ENCODE results near the gene WNT3A.

The WNT3A gene

DNA sequence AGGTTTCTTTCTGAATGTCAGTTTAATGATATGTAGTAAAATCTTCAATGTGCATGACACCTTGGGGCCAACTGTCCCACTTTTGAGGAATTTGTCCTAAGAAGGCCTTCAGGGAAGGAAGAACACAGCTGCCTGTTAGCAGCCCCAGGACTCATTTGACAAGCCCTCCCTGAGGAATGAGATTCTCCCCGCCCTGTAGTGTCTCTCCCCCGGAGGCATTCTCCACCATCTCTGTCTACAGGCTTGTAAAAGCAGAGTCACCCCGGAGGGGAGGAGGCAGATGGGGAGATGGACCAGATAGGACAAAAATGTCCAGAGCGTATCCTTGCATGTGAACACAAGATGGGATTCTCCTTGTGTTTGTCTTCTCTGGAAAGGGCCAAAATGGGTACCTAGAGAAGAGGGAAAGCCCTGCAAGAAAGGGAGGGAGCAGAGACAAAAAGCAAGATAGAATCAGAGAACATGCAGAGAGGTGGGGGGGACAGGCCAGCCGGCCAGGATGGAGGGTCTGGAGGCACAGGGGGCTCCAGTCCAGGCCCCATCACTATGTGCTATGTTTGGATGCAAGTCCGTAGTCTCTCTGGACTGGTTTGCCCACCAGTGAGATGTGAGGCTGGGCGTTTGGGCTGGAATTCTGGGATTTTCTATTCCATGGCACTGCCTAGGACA lies 12.0 kb upstream of the WNT3A start:
- peaks cover 16% of the 10 kb centered on the region for H3K27me3 Mint-ChIP-seq
- H3K27ac Mint-ChIP-seq: no peak overlapping the region
- peaks cover 1% of the 10 kb centered on the region for H3K36me3 Mint-ChIP-seq
- peaks cover 5% of the 10 kb centered on the region for H3K9me3 Mint-ChIP-seq
- H3K4me3 Mint-ChIP-seq: no peak overlapping the region
- no peaks in the 10 kb centered on the region for H3K4me1 Mint-ChIP-seq

DNA sequence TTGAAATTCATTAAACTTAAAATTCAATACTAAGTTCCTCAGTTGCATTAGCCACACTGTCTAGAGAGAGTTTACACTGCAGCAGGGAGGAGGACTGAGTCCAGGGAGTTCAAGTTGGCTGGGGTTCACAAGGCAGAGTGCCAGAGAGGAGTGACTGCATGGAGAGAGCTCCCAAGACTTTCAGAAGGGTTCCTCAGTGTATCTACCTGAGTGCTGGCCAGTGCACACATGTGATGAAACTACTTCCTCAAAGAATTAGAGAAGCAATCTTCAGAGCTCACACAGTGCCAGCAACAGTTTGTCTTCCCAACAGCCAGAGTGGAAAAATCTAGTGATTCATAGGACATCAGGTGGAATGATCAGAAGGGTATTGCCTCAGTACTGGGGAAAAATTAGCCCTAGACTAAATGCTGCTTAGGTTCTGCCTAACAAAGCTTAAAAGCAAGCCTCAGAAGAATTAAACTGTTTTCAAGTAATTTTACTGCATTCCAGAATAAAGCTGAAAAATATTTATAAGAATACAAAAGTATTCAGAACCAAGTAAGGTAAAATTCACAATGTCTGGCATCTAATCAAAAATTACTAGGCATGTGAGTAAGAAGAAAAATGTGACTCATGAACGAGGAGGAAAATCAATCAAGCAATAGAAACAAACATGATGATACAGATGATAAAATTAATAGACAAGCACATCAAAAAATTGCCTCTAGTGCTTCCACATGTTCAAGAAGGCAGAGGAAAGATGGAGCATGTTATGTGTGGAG lies 10.4 kb upstream of the WNT3A start:
- peaks cover 1% of the 10 kb centered on the region for H3K36me3 Mint-ChIP-seq
- H3K4me1 Mint-ChIP-seq: no peaks in the 10 kb centered on the region
- no peak overlapping the region for H3K27ac Mint-ChIP-seq
- no peak overlapping the region for H3K4me3 Mint-ChIP-seq
- peaks cover 5% of the 10 kb centered on the region for H3K9me3 Mint-ChIP-seq
- peaks cover 11% of the 10 kb centered on the region for H3K27me3 Mint-ChIP-seq

DNA sequence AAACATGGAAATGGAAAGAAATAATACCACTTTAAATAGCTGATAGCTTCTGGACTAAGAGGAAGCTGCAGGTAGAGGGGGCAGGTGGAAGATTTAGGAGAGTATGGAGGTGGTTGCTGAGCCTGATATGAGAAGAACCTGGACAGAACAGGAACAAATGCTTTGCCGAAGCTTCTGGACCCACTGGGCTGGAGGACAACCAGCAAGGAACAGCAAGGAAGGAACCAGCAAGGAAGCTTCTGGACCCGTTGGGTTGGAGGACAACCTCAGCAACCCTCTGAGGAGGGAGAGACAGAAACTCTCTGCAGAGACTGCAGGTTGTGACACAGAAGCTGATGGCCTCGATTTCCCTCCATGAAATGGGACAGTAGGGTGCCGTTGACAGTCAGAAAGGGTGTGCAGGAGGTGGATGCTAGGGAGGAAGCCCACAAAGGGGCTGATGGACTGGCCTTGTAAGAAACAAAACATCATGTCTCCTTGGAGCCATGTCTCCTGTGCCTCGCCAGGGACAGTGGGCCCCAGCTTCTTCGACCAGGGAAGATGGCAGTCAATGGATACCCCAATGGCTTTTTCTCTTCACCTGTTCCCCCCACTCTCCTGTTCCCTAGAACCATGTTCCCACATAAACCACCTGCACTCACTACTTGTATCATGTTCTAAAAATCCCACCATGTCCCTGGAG lies 8.3 kb upstream of the WNT3A start:
- H3K4me1 Mint-ChIP-seq: no peaks in the 10 kb centered on the region
- peaks cover 1% of the 10 kb centered on the region for H3K36me3 Mint-ChIP-seq
- no peak overlapping the region for H3K4me3 Mint-ChIP-seq
- H3K9me3 Mint-ChIP-seq: peaks cover 5% of the 10 kb centered on the region
- no peak overlapping the region for H3K27ac Mint-ChIP-seq
- peaks cover 14% of the 10 kb centered on the region for H3K27me3 Mint-ChIP-seq

DNA sequence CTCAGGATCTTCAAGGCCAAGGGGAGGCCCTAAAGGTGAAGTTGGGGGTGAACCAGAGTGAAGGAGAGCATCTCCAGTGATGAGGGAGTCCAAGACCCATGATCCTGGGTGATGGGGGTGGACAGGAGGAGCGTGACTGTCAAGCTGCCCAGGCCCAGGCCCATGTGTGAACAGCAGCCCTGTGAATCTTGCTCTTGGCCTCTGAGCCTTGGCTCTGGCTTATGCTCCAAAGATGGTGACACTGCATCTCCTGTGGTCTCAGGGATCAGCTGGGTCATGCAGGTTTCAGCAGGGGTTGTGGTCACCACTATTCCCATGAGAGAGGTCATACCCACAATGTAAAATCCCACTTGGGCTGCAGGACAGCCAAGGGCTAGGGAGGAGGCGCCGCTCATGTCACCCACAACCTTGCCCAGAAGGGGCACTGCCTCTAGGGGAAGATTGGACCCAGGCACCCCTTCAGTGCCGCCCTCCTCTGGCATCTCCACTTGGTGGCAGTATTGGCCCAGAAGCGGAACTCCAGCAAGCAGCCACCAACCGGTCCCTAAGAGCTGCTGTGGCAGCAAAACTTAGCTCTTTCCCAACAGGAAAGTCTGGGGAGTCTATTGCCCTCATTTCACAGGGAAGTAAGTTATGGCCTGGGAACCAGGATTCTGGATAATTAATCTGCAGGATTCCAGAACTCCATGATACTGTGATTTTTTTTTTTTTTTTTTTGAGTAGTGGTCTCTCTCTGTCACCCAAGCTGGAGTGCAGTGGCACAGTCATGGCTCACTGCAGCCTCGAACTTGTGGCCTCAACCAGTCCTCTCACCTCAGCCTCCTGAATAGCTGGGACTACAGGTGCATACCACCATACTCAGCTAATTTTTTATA lies 7.5 kb upstream of the WNT3A start:
- no peaks in the 10 kb centered on the region for H3K36me3 Mint-ChIP-seq
- peaks cover 14% of the 10 kb centered on the region for H3K27me3 Mint-ChIP-seq
- no peak overlapping the region for H3K4me3 Mint-ChIP-seq
- peaks cover 5% of the 10 kb centered on the region for H3K9me3 Mint-ChIP-seq
- no peaks in the 10 kb centered on the region for H3K4me1 Mint-ChIP-seq
- no peak overlapping the region for H3K27ac Mint-ChIP-seq

DNA sequence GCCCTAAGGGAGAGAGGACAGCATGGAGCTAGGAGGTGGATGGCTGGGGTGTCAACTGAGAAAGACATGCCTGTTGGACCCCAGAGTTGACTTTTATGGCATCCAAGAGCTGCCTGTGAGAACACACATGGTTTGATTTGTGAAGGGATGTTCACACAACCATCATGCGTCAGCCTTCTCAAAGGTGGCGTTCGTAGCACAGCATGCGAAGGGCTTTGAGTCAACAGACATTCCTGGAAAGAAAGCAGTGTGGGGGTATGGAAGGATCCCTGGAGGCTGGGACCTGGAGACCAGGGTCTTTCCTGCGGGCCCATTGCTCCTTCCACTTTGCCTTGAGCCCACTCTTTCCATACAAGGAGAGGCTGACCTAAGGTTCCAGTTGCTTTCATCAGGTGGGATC lies 6.4 kb upstream of the WNT3A start:
- H3K36me3 Mint-ChIP-seq: no peaks in the 10 kb centered on the region
- no peaks in the 10 kb centered on the region for H3K4me1 Mint-ChIP-seq

DNA sequence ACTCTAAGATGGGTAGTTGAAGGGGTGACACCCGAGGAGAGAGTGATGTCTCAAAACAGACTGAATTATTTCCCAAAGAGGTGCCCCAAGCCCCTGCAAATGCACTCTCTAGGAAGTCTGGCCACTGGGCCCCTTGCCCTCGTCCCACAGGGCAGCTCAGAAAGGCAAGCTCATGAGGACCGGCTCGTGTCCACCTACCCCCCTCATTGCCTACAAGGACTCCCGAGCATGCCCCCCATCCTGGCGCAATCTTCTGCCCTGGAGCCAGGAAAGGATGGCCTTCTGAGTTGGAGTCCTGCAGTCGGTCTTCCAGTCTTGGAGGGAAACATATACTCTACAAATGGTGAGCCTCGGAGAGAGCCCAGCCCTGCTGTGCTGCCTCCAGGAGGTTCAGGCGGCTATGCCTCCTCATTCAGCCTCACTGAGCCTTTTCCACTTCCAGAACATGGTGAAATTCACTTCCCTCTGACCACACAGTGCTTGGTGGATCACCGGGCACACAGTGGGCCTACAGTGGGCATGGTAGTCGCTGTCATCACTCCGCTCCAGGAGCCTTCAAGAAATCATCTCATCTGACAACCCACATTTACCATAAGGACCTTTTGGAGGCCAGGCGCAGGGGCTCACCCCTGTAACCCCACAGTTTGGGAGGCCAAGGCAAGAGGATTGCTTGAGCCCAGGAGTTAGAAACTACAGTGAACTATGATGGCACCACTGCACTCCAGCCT lies 5.8 kb upstream of the WNT3A start:
- no peaks in the 10 kb centered on the region for H3K4me1 Mint-ChIP-seq
- no peaks in the 10 kb centered on the region for H3K36me3 Mint-ChIP-seq
- H3K27ac Mint-ChIP-seq: no peak overlapping the region
- H3K4me3 Mint-ChIP-seq: no peak overlapping the region
- H3K27me3 Mint-ChIP-seq: peaks cover 22% of the 10 kb centered on the region
- H3K9me3 Mint-ChIP-seq: peaks cover 5% of the 10 kb centered on the region

More for the DNA sequence above, 6.4 kb upstream of the WNT3A start:
- Mint-ChIP-seq H3K4me3 (no peak overlapping the region), H3K27me3 (peaks cover 18% of the 10 kb centered on the region), H3K9me3 (peaks cover 5% of the 10 kb centered on the region), H3K27ac (no peak overlapping the region)

DNA sequence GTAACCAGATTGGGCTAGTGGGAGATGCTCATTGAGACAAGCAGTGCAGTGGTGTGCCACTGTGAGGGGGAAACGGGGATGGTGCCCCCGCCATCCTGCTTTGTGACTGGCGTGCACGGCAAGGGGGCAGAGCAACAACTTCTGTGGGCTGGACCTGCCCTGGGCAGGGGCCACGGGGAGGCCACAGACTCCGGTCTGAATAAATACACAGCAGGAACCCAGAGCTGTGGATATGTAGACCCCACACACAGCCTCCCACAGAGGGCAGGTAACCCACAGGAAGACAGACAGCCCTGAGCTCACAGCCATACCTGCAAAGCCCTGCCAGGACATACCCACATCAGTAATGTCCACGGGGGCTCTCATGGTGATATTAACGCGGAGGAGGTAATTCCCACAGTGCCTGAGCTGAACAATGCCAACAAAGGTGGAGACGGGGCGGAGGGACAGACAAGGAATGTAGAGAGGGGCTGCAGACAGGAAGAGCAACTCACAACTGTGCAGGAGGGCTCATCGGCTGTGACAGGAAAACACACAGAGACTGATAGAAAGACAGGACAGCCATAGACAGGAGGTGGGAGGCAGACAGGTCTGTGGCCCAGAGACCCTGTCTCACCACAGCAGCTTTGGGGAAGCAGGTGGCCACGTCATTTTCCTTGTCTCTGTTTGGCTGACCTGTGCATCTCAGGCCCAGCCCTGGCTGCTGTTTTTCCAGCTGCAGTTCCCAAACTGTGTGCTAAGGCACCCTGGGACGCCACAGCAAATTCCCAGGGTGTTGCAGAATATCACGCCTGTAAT lies 4.9 kb upstream of the WNT3A start:
- peaks cover 22% of the 10 kb centered on the region for H3K27me3 Mint-ChIP-seq
- H3K4me3 Mint-ChIP-seq: no peak overlapping the region
- H3K4me1 Mint-ChIP-seq: no peaks in the 10 kb centered on the region
- peaks cover 5% of the 10 kb centered on the region for H3K9me3 Mint-ChIP-seq
- H3K36me3 Mint-ChIP-seq: no peaks in the 10 kb centered on the region
- H3K27ac Mint-ChIP-seq: no peak overlapping the region

DNA sequence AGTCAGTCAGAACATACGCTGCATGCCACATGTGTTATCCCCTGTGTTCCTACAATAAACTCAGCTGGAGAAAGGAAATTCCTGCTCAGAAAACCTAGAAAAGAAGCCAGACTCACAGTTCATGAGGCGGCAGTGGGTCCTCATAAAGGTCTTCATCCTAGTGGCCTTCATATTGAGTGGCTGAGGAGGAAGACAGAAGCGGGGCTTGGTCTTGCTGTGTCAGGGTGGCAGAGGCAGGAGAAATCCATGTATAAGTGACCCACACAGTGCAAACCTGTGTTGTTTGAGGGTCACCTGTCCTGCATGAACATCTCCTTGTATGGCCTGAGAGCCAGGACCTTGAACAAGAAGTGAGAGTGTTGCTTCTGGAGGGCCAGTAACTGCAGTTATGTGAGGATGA lies 4.0 kb upstream of the WNT3A start:
- no peaks in the 10 kb centered on the region for H3K36me3 Mint-ChIP-seq
- peaks cover 5% of the 10 kb centered on the region for H3K9me3 Mint-ChIP-seq
- no peaks in the 10 kb centered on the region for H3K4me1 Mint-ChIP-seq
- H3K27me3 Mint-ChIP-seq: peaks cover 26% of the 10 kb centered on the region
- H3K27ac Mint-ChIP-seq: no peak overlapping the region
- no peak overlapping the region for H3K4me3 Mint-ChIP-seq

DNA sequence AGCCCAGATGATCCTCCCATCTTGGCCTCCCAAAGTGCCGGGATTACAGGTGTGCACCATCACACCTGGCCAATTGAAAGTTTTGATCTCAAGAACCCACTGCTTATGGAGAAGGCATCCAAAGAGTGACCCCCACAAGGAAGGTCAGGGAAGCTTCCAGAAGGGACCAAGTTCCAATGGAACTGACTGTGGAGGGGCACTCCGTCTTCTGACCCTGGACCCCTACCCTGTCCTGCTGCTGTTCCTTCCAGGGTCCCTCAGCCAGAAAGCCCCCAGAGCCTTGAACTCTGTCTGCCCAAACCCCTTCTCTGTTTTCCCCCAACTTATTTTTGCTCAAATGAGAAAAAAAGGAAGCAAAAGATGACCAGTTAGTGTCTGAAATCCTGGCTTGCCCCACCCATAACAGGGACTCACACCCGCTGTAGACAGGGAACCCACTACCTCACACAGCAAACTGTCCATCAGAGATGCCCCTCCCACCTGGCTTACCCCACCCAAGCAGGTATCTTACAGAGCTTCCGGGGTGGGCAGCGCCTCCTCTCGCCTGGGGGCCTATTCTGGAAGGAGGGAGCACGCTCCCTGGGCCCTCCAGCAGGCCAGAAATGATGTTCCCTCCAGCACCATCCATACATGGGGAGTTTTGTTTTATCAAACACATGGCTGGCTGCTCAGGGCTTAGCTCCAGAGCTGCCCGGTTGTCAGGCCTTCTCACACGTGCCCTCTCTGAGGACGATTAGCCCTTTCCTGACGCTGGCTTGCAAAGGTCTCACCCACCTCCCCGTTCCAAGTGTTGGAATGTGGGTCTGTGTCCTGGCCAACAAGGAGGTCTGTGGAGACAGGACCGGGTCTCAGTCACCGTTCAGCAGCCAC lies 3.1 kb upstream of the WNT3A start:
- H3K27me3 Mint-ChIP-seq: peaks cover 27% of the 10 kb centered on the region
- H3K36me3 Mint-ChIP-seq: no peaks in the 10 kb centered on the region
- no peaks in the 10 kb centered on the region for H3K9me3 Mint-ChIP-seq
- H3K4me1 Mint-ChIP-seq: peaks cover 1% of the 10 kb centered on the region
- no peak overlapping the region for H3K4me3 Mint-ChIP-seq
- no peak overlapping the region for H3K27ac Mint-ChIP-seq

DNA sequence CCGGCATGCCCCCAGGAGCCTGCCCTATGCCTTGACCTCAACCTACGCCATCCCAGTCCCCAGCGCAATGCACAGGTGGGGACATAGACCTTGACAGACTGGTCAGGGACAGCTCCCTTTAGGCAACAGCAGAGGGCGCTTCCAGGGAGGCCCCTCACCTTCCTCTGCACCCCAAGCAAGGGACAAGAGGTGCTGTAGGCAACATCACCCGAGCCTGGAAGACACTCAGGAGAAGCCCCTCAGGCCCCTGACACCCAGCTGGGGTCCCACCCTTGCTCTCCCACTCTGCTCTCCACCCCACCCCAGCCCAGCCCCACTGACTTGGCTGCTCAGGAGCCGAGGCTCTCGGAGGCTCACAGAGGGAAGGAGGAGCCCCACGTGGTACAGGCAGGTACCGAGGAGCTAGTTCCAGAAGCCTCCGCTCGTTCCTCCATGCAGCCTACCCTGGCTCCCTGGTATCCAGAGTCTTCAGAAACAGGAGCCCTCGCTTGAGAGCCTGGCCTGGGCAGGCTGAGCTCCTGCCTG lies 2.4 kb upstream of the WNT3A start:
- H3K9me3 Mint-ChIP-seq: no peaks in the 10 kb centered on the region
- no peak overlapping the region for H3K4me3 Mint-ChIP-seq
- H3K27me3 Mint-ChIP-seq: peaks cover 28% of the 10 kb centered on the region
- H3K4me1 Mint-ChIP-seq: peaks cover 6% of the 10 kb centered on the region
- H3K27ac Mint-ChIP-seq: no peak overlapping the region
- H3K36me3 Mint-ChIP-seq: no peaks in the 10 kb centered on the region

DNA sequence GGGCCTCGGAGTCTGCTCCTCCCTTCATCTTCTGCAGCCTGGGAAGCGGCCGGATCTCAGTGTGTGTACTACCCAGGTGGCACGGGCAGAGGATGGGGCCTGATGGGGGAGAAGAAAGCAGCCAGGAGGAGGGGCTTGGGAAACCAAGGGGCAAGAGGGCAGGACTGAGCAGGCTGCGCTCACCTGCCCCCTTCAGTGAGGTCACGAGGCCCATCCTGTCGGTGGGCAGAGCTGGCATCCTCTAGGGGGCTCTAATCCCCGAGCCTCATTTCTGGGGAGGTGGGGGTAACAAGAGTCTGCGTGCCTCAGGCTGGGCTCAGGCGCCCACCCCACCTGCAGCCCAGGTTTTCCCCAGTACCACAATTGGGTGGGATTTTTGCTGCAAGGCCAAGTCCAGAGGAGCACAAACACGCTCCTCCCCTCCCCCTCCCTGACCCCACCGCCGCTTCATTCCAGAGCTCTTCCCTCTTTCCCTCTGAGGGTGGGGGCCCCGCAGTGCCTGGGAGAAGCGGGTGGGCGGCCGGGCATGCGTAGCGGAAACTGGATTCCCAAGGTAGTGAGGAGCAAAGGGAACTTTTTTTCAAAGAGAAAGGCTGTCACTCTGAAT lies 1.8 kb upstream of the WNT3A start:
- no peak overlapping the region for H3K27ac Mint-ChIP-seq
- no peaks in the 10 kb centered on the region for H3K9me3 Mint-ChIP-seq
- peaks cover 6% of the 10 kb centered on the region for H3K4me1 Mint-ChIP-seq
- H3K36me3 Mint-ChIP-seq: no peaks in the 10 kb centered on the region
- no peak overlapping the region for H3K4me3 Mint-ChIP-seq
- peaks cover 31% of the 10 kb centered on the region for H3K27me3 Mint-ChIP-seq

DNA sequence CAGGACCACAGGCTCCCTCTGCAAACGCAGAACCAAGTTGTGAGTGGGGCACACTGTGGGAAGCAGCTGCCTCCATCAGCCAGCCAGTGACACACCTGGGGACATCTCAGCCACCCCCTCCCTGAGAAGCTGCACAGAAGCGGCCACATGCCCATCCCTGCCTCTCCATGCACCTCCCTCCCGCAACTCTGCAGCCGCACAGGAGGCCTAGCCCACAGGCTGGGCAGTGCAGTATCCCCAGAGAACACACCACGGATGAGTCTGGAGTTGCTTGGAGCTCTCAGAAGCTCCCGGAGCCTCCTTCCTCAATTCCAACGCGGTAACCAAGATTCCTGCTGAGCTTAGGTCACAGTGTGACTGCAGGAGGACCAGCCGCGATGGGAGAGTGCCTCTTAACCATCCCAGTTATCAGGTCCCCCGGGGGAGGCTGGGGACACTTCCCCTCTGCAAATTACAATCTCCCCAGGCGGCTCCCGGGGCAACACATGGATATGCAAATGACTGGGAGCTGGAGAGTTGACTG lies 1.2 kb upstream of the WNT3A start:
- Mint-ChIP-seq H3K27me3 (peaks cover 31% of the 10 kb centered on the region), H3K36me3 (no peaks in the 10 kb centered on the region), H3K4me3 (no peak overlapping the region), H3K9me3 (no peaks in the 10 kb centered on the region), H3K27ac (no peak overlapping the region), H3K4me1 (peaks cover 6% of the 10 kb centered on the region)

All from activated naive CD4-positive, alpha-beta T cell treated with anti-CD3 and anti-CD28 coated beads, Interleukin-2, amount 50 U/mL, for 24 hours (primary cell).